ENCODE results near the gene ST6GALNAC4.

The ST6GALNAC4 gene

DNA sequence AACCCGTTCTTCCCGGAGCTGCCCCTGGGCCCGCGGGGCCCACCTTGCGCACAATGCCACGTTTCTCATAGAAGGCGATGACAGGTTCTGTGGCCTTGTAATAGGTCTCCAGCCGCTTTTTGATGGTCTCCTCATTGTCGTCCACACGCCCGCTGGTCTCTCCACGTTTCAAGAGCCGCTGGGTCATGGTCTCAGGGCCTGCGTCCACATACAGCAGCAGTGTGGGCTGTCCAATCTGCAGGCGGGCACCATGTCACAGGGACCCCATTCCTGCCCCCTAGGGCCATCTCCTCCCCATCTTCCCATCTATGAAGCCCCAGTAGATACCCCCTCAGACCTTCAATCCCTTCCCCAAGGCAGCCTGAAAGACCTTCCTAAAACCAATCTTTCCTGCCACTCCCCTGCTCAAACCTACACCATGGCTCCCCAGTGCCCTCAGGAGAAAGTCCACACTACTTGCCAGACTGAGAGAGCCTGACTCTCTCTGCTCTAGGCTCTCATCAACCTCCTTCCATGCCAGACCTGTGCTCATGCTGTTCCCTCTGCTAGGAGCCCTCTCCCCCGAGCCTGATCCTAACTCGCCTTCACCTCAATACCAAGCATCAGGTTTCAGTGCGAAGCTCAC is 48.5 kb downstream of the ST6GALNAC4 start:
- no peak for DNase-seq

DNA sequence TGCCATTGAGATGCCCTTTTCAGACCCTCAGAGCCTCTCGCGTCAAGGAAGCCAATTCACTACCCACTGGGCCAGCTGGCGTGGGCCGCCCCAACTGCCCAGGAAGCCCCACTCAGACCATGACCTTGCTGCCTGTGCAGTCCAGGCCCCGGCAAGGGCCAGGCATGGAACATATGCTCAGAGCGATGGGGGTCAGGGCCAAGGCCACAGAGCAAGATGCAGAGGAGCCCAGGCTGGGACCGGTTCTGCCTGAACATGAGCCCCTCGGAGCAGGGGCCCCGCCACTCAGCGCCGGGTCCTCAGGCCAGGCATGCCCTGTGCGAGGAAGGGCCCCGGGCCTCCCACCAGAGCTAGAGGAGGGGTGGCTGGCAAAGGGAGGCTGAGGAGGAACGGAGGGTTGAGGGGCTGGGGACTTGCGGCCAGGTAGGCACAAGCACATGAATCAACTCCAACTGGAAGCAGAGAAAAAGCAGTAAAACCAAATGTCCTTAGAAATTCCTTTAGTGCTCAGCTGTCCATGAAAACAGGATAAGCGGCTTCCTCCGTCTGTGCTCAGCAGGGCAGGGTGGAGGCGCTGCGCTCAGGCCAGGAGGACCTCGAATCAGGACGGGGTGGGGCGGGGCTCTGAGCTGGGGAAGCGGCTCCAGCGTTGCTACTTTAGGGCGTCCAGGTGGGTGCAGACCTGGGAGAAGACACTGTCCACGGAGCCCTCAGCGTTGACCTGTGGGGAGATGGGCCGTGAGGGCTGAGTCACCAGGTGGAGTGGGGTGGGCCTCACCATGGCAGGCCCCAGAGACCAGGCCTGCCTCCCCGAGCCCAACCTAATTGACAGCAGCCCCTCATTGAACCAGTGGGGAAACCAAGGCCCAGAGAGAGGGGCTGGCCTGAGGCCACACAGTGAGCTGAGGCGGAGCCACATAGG is 49.2 kb downstream of the ST6GALNAC4 start:
- DNase-seq = no peak

DNA sequence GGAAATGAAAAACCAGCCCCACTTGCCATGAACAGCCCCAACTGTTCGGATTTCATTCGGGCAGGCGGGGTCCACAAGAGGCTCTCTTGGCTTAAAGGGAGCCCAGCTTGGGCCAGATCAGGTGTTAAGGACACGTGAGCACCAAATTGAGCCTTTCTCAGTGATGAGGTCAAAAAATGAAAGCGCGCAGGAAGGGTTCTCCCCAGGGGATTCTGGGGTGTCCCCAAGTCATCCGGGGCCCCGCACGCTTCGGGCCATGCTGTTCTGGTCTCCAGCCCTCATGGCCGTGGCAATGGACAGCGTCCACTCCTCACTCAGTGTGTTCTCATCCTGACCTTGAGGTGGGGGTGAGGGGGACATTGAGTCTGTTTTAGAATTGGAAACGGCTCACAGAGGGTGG is 50.3 kb downstream of the ST6GALNAC4 start:
- no peak for DNase-seq

DNA sequence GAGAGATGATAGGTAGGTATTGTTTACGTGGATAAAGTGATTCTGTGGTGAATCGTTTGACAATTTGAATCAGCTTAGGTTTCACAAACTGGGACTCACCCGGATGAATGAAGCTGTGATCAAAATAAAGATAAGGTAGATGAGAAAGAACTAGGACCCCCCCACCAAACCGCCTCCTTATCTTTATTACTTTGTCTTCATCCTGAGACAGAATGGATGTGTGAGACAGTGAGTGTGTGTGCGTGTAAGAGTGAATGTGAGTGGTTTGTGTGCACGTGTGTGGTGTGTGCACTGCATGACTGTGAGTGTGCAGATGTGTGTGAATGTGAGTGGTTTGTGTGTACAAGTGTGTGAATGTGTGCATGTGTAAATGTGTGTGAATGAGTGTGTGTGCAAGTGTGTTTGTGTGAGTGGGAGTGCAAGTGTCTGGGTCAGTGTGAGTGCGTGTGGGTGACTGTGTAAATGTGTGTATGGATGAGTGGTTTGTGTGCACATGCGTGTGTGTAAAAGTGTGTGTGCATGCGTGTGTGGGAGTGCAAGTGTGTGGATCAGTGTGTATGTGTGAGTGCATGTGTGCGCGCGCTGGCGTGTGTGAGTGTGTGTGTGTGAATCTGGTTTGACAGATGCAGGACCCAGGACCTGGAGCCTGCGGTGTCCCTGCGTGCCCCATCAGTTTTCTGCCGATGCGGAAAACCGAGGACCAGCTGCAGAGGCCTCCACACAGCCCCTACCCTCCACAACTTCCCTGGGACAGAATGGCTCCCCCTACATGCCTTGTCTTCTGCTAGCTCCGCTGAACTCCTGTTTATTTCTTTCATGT is 51.0 kb downstream of the ST6GALNAC4 start:
- DNase-seq = peak; percentile 17 to 47

DNA sequence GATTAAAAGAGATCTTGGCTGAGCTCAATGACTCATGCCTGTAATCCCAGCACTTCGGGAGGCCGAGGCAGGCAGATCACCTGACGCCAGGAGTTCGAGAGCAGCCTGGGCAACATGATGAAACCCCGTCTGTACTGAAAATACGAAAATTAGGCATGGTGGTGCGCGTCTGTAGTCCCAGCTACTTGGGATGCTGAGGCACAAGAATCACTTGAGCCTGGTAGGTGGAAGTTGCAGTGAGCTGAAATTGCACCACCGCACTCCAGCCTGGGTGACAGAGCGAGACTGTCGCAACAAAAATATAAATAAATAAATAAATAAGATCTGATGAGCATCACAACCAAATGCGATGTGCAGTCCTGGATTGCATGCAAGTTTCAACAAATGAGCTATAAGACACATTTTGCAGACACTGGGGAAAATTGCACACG is 53.6 kb downstream of the ST6GALNAC4 start:
- no peak for DNase-seq

DNA sequence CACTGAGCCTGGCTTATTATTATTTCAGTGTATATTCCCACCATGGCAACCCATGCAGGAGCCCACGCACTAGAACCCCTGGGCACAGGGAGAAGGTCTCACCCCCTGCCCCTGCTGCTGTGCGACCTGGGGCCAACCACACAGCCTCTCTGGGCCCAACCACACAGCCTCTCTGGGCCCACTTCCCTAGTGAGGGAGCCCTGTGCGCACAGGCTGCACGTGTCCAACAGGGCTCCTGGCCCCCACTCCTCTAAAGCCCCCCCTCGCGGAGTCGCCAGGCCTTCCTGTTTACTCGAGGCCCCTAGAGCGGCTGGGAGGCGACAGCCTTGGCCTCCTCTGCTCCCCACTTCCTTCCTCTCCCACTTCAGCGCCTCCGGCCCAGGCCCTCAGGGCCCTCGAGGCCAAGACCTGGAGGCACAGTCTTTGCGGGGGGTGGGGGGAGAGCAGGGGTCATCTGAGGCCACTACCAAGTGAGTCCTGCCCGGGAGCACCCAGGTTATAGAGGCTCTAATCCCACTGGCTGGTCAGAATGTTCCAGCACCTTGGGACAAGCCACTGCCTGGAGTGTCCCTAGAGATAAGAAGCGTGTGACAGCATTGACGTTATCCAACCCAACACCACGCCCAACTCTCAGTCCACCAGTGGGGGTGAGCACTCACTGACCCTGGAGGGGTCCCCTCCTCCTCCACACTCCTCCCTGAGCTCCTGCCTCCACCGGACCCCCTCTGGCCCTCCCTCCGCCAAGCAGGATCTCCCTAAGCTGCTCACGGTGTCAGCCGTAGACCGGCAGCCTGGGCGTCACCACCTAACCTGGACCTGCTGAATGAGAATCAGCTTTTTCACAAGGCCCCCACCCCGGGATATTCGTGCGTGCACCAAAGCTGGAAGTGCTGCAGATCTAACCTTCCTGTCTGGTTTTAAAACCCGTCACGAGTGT is 54.5 kb downstream of the ST6GALNAC4 start:
- DNase-seq = peak in 1 of 2 experiments; percentile 30

DNA sequence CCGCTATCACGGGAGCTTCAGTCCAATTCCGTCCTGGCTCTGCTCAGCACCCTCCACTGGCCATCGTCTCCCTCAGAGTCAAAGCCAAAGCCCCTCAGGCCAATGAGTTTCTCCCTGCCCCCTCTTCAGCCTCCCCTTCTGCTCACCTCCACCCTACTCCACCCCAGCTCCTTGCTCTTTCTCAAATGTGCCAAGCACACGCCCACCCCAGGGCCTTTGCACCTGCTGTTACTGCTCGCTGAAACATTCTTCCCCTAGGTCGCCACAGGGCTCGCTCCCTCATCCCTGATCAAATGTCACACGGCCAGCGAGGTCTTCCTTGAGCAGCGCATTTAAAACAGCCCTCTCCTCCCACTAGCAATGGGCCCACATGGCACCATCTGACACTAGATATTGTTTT is 56.1 kb downstream of the ST6GALNAC4 start:
- DNase-seq = no peak

DNA sequence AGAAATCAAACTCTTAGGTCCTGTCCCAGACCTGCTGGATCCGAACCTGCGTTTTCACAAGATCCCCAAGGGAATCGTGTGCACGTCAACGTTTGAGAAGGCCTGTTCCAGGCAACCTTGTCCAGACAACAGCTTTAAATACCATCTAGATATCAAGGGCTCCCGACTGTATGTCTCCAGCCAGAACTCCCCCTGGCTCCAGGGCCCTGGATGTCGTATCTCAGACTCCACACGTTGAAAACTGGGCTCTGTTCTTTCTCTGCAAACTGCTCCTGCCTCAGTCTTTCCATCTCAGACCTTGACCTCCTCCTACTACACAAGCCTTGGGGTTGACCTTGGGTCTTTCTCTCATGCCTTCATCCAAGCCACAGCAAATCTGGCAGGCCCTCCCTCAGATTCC is 56.6 kb downstream of the ST6GALNAC4 start:
- no peak for DNase-seq

DNA sequence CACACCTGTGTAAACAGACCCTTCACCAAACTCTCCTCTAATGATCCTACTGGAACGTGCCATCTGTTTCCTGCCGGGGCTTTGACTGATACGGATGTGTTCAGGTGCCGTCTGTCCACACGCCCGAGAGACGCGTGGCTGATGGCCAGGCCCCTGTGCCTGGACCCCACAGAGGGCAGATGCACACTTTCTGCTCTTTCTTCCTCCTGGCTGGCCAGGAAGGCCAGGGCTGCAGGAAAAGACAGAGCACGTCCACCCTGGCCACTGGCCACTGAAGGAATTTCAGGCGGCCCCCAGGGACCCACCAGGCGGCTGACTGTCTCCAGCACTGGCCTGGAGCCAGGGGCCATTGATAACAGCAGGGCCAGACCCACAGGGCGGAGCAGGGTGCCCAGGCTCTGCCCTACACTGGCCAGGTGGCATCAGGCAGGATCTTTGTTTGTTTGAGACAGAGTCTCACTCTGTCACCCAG is 58.8 kb downstream of the ST6GALNAC4 start:
- DNase-seq = no peak

Data from activated CD4-positive, alpha-beta T cell treated with anti-CD3 and anti-CD28 coated beads, Interleukin-2, amount 50 U/mL, for 48 hours (primary cell).